Measurements from ENCODE around the gene FERMT3.
A peak's percentile ranks its signal among the peaks of the same experiment; 100 is the strongest.
"Not testable (repeated sequence)": the region's sequence is repeated elsewhere in the genome, so short reads cannot be mapped to it uniquely, and the experiment has no call there.

Gene FERMT3

DNA sequence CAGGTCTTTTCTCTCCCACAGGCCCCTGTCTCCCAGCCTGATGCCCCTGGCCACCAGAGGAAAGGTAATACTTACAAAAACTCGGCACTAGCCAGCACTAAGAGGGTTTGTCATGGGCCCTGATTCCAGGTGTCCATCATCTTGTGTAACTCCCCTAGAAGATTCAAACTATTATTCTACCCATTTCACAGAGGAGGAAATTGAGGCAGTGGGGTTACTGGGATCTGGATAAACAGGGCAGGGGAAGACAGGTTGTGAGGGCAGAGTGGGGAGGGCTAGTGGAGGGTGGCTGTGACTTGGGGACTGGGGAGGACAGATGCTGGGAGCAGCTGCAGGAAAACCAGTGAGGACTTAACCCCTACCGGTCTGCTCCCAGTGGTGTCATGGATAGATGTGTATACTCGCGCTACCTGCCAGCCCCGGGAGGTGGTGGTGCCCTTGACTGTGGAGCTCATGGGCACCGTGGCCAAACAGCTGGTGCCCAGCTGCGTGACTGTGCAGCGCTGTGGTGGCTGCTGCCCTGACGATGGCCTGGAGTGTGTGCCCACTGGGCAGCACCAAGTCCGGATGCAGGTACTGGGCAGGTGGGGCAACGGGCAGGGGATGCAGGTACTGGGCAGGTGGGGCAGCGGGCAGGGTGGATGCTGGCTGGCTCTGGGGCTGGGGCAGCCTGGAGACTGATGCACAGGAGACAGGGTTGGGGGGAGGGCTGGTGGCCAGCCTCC is 29.1 kb downstream of the FERMT3 start:
- DNase-seq (ENCODE audit: low read depth), result no peak

DNA sequence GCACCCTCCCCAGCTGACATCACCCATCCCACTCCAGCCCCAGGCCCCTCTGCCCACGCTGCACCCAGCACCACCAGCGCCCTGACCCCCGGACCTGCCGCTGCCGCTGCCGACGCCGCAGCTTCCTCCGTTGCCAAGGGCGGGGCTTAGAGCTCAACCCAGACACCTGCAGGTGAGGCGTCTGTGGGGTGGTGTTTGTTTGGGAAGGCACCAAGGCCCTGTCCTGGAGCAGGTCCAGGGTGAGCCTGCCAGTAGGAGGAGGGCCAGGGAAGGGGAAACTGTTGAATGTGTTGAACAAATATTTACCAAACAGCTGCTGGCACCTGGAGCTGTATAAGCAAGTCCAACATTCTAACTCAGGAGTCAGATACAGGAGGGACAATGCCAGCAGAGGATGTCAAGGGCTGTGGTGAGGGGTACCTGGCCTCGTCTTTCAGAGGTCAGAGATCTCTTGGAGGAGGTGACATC is 31.0 kb downstream of the FERMT3 start:
- DNase-seq (ENCODE audit: low read depth), result no peak

DNA sequence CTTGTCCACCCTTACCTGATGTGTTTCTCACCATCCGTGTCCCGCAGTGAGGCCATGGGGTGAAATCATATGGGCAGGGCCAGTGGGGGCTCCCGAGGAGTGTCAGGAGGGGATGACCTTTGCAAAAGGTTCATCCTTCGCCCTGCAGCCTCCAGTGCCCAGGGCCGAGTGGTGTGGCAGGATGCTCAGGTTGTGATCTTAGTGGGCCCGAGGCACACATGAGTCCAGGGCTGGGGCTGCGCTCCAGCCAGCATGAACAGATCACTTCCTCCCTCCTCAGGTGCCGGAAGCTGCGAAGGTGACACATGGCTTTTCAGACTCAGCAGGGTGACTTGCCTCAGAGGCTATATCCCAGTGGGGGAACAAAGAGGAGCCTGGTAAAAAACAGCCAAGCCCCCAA is 31.6 kb downstream of the FERMT3 start:
- DNase-seq (ENCODE audit: low read depth), result no peak

DNA sequence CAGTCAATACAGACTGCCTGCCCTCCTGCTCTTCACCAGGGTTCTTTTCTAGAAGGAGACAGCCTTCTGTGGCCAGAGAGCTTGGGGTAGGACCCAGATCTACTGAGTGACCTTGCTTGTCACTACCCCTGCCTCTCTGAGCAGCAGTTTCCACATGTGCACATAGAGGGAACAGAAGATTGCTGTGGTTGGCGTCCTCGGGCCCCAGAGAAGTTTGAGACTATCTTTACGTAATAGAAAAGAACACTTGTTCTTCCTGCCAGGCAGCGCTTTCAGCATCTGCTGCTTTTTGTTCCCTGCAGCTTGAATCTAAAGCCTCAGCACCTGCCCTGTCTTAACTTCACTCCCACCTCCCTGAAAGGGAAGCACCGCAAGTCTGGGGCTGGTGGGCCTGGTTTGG is 32.5 kb downstream of the FERMT3 start:
- DNase-seq (ENCODE audit: low read depth), result no peak

DNA sequence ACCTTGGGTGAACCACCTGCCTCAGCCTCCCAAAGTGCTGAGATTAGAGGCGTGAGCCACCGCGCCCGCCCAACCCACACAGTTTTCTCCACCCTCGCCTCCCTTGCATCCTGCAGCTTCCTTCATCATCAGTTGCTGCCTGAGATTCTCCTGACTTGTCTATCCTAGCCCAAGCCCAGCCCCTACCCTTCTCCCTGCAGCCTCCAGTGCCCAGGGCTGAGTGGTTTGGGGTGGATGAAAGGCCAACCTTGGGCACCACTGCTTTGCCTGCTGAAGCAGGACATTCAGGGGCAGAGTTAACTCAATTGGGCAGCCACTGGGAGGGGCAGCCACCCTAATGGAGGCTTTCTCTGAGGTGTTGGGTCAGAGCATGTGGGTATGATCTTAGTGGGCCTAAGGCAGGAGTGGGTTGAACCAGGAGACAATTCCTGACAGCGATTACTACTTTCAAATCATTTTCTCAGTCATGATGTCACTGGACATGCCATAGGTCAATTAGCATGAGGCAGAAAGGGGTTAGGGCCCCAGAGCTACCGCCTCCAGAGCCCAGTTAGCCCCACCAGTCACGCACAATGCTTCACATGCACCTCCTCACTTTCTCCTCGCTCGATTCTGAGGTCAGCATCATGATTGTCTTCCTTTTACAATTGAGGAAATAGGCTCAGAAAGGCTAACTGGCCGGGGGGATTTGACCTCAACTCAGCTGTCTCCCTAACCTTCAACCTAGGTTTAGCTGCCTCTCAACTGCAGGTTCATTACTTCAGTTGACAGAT is 33.3 kb downstream of the FERMT3 start:
- no peak for DNase-seq (ENCODE audit: low read depth)

DNA sequence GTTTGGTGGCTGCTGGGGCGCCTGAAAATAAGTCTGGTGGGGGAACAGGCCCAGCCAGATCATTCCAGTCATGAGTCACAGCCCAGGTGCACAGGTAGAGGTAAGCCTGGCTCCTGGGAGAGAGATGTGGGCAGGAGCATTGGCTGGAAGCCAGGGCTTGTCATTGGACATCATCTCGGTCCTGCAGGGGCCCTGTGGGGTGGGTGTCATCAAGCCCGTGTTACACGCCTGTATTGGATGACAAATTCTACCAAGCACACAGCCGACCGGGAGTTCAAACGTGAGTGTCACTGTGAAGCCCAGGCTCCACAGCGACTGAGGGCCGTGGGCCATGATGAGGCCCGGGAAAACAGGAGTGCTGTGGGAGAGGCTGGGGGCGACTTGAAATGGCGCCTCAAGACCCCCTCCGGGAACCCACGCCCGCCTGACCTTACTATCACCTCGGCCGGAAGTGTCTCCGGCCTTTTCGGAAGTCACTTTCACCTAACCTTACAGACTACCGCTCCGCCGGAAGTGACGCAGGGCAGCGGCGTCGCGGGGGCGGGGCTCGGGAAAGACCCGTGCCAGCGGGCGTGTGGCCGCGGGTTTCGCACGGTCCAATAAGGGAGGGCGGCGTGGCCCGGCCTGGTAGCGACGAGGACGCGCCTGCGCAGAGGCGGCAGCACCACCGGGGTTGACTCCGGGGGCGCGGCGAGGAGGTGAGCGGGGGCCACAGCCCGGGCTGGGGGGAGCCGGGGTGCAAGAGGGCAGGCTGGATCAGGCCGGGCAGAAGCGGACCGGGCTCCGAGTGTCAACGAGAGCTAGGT is 34.1 kb downstream of the FERMT3 start, which contains the start of gene FKBP2:
FKBP2 (plus strand) TSS at position 661 of the 806 bp plus-strand sequence. CDS start 1,293 bp downstream, outside the sequence.
- DNase-seq (ENCODE audit: low read depth), result peak; percentile 97

DNA sequence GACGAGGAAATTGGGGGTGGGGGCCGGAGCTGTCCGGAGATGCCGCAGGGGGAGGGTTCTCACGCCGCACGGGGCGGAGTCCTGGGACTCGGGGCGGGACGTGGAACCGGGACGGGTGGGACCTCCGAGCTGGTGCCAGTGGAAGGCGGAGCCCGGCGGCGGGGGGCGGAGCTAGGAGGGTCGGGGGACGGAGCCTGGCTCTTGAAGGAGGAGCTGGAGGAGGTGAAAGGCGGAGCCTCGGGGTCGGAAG is 34.6 kb downstream of the FERMT3 start:
- DNase-seq (ENCODE audit: low read depth), result peak; percentile 100

DNA sequence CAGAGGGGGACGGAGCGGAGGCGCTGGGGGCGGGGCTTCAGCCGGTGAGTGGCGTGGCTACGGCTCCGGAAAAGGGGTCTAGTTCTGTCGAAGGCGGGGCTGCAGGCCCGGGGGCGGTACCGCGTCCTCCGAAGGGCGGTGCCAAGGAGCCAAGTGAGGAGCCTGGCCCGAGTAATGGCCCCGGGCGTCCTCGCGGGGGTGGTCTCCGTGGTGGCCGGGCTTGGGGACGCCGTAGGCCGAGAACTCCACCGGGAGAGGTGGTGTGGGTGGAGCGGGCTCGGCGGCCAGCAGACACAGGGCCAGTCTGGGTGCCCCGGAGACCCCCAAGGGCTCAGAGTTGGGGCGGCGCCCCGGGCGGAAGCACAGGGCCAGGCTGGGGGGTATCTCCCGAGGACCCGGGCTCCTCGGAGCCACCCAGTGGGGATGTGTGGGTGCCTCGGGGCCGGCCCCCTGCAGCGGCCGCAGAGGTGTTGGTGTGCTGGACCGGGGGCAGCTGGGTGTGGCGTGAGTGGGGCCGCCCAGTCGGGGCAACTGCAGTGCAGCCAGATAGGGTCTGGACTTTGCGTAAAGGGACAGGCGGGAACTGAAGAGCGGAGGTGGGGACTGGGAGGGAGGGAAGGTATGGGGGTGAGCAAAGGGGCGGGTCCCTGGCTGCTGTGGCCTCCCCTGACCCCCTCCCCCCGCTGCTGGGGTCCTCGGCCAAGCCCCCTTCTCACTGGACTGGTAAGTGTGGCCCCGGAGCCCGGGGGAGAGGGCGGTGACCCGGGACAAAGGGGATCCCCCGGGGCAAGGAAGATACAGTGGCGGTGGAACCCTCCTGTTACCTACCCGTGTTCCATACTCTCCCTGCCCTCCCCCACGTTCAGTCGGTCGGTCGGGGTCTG is 35.2 kb downstream of the FERMT3 start:
- DNase-seq (ENCODE audit: low read depth), result no peak

DNA sequence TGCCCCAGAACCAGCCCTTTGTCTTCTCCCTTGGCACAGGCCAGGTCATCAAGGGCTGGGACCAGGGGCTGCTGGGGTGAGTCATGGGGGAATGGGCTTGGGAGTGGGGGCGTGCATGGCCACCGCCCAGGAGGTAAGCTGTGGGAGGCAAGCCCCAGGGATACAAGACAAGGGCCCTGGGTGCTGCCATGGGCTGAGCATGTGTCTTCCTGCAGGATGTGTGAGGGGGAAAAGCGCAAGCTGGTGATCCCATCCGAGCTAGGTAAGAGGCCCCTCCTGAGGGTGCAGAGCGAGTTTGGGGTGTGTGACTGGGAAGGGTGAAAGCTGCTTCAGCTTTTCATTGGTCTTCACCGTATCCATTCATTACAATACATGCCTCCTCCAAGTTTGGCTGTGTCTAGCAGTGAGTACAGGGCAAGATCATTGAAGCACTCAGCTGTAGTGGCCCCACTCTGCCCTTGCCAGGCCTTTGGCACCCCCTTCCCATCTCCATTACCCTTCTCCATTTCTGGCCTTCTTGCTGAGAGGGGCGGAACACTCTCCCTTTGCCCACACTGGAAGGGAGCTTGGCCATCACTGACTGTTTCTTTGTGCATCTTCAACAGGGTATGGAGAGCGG is 36.8 kb downstream of the FERMT3 start:
- DNase-seq (ENCODE audit: low read depth), result no peak

DNA sequence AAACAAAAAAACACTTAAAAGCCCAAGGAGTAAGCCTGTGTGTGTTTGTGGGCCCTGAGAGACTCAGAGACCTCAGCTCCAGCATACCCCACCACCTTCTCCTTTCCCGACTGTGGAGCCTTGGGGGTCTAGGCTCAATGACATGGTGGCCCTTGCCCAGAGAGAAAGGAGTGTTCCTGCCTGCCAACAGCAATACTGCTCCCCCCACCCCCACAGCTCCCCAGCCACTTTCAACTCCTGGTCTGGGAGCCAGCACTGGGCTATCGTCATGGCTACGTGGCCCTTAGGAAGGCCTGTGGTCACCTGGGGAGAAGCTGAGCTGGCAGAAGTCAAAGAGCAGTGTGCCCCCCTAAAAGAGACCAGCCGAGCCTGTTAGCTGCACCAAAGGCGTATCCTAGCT is 37.6 kb downstream of the FERMT3 start:
- no peak for DNase-seq (ENCODE audit: low read depth)

DNA sequence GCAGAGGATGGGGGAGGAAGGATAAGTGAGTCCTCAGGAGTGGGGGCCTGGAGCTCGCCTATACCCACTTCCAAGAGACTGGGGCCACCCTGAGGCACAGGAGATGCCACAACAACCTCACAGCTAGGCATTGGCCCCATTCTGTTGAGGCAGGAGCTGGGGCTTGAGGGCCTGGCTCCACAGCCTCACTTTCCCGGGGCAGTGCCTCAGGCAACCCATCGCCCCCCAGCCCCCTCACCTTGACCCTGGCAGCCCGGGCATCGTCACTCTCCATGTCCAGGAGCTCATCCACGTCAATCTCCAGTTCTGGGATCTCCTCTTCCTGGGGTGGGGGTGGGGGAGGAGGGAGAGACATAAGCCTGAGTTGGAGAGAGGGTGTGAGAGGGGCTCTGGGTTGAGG is 38.4 kb downstream of the FERMT3 start:
- DNase-seq (ENCODE audit: low read depth), result no peak

DNA sequence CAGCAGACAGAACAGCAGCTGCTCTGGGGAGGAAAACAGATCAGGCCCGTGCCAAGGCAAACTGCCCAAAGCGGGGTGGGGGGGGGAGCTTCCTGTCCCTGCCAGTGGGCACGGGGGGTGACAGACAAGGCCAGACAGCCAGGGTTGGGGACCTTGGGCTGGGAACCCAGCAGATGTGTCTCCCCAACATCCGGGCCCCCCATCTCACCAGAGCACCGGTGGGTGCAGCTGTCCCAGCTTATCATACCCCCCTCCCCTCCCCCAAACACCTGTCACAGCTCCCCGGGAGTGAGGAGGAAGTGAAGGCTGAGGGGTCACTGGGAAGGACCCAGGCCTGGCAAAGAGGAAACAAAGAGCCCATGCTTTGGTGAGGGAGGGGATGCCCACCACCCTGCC is 38.9 kb downstream of the FERMT3 start:
- peak; percentile 35 for DNase-seq (ENCODE audit: low read depth)

DNA sequence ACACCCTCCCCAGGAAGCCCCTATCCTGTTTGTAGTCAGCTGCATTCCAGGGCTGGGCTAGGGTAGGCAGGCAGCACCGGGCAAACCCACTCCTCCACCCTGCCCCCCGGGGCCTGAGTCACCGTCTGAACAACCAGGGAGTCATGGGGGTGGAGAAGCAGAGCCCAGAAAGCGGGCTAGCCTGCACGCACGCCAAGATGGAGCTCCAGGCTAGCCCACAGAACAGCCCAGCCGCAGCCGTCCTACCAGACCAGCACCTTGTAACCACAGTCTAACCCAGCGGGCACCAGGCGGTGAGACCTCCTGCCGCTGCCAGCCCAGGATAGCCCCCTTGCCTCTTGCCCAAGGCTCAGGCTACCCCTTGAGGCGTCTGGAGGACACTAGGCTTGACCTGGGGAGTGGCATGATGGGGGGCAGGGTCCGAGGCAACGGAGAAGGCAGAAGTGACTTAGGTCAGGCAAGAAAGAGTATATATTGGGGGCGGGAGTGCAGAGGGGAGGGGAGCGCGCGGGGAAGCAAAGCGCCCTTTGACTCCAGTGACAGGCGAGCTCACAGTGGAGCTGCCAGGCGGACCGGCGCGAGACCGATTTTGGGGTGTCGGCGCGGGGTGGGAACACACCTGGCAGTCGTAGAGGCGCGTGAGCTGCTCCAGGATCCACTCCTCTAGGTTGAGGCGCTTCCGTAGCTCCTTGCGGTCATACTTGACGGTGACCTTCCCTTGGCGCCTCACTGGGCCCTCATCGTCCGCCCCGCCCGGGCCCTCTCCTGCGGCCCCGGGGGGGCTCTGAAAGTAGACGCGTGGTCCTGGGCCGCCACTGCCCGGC is 39.5 kb downstream of the FERMT3 start:
- DNase-seq (ENCODE audit: low read depth), result peak; percentile 74

DNA sequence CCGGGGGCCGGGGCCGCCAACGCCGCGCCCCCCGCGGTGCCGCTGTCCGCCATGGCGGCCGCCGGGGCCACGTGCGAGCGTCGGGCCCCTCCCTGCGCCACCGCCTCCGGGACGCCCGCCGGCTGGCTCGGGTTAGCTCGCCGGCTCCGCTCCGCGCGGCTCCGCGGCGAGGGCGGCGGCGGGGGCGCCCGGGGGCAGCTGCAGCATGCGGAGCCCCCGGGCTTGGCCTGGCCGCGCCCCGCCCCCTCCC is 40.0 kb downstream of the FERMT3 start:
- not testable (repeated sequence) for DNase-seq (ENCODE audit: low read depth)

DNA sequence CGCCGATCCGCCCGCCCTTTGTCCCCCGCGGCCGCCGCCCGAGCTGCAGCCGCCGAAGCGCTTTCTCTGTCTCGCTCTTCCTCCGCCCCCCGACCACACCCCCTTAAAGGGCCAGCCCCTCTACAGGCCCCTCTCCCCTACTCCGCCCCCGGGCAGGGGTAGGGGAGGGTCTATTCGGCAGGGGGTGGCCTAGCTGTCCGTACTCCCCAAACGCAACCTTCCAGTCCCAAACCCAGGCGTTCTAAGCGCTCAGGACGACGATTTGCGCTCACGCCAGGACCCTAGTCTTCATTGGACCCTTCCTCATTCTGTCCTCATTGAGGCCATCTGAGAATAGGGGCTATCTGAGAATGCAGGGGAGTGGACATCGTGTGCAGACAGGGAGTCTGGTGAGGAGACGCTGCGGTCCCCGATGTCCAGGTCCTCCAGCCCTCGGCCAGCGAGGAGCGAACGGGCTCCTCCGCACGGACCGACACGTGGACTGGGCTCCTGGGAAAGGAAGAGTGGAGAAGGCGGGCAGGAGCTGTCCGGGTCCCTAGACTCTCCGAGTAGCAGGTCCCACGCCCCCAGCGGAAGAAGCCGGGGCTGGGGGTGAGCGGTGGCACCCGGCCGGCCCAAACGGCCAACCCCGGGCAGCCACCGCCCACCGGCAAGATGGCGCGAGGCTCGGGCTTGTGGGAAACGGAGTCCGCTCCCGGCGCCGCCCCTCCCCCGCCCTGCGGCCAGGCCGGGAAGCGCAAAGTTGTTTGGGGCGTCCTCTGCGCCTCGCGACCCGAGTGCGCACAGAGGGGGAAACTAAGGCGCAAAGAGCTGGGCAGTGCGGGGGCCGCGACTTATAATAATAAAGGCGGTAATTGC is 40.6 kb downstream of the FERMT3 start, which contains the start of gene PPP1R14B:
PPP1R14B (minus strand) TSS at position 73 of the 858 bp plus-strand sequence. CDS start 270 bp downstream, outside the sequence.
- peak; percentile 67 for DNase-seq (ENCODE audit: low read depth)

DNA sequence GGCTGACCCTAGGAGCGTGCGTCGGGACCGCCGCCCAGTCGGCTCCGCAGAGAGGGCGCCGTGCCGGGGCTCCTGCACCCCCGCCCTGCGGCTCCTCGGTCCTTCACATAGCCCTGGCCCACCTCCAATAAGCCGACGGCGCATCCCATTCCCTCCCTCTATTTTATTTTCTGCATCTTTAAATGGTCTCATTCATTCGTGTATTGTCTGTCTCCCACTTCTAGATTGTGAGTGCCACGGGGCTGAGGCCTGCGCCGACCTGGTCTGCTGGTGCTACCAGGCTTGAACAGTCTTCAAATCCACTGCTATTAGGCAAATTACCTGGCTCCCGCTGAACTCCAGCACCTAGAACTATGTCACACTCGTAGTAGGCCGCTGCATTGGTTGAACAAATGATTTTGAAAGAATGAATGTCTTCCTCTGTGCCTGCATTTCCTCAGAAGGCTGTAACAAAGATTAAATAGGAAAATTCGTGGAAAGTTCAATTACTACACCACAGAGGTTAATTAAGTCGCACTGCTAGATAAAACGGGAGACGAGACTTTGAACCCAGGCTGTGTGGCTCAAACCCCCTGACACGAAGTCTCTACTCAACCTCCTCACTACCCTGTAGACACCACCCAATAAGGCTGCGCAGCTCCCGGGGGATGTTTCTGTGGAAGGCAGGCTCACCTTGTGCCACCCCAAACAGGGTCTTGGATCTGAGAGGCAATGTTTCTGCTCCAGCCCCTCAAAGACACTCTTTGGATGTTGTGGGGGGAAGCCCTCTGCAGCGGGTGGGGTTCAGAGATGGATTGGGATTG is 41.4 kb downstream of the FERMT3 start:
- DNase-seq (ENCODE audit: low read depth), result no peak

DNA sequence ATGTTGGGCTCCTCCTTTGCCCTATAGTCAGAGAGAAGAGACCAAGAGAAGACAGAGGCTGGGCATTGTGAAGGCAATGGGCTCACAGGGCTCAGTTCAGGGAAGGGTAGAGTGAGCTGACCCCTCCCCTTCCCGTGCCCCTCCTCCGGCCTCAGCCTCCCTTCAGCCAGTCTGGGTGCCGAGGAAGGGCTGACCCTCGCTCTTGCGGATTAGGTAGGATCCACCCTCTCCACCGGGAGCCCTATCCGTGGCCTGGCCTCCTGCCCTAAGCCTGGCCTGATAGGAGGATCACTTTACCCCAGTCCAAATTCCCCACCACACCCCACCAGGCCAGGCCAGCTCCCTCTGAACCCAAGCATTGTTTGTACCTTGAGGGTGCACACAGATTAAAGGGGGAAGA is 42.1 kb downstream of the FERMT3 start:
- DNase-seq (ENCODE audit: low read depth), result no peak

DNA sequence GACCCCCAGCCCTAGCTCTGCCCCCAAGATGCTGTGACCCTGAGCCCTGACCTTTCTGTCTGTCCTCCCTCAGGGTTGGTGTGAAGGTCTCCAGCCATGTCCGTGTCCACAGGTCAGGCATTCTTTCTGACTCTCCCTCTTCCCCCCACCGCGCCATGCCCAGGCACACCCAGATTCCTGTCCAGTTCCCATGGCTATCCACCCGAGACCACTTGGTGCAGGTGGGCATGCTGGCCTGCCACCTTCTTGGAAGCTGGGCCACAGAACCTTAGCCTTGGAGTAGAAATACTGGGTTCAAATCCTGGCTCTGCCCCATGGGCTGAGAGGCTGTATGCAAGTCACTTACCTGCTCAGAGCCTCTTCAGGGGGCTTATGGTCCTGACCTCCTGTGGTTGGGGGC is 42.5 kb downstream of the FERMT3 start:
- DNase-seq (ENCODE audit: low read depth), result no peak
